ENCODE data around the gene ZNF839.
"Not testable (repeated sequence)": the region's sequence is repeated elsewhere in the genome, so short reads cannot be mapped to it uniquely, and the experiment has no call there.

Gene ZNF839

GRCh38 chr14:102342238-102342637 is 22.7 kb downstream of the ZNF839 start:
- no peak for DNase-seq

- no peak for DNase-seq
Observed at GRCh38 chr14:102344084-102344483, 24.5 kb downstream of the ZNF839 start.

GRCh38 chr14:102344485-102344884 is 24.9 kb downstream of the ZNF839 start:
- no peak for DNase-seq

- no peak for DNase-seq
Observed at GRCh38 chr14:102345232-102345631, 25.7 kb downstream of the ZNF839 start.

- no peak for DNase-seq
Observed at GRCh38 chr14:102346645-102347044, 27.1 kb downstream of the ZNF839 start.

GRCh38 chr14:102348376-102348775 is 28.8 kb downstream of the ZNF839 start:
- DNase-seq: no peak

- no peak for DNase-seq
Observed at GRCh38 chr14:102351023-102351422, 31.5 kb downstream of the ZNF839 start.

GRCh38 chr14:102351593-102351992 is 32.0 kb downstream of the ZNF839 start:
- DNase-seq: not testable (repeated sequence)

- DNase-seq: no peak
Observed at GRCh38 chr14:102352213-102352612, 32.7 kb downstream of the ZNF839 start.

GRCh38 chr14:102353126-102353619 is 33.6 kb downstream of the ZNF839 start:
- DNase-seq: no peak

GRCh38 chr14:102356280-102356679 is 36.7 kb downstream of the ZNF839 start:
- DNase-seq: no peak

GRCh38 chr14:102359341-102359740 is 39.8 kb downstream of the ZNF839 start:
- no peak for DNase-seq

GRCh38 chr14:102360388-102360787 is 40.8 kb downstream of the ZNF839 start:
- DNase-seq: no peak

GRCh38 chr14:102362084-102362483 is 42.5 kb downstream of the ZNF839 start:
- DNase-seq: no peak

- peak; percentile 88 to 91 for DNase-seq
Observed at GRCh38 chr14:102362545-102363181, 43.1 kb downstream of the ZNF839 start, which contains the start of the genes CINP and TECPR2. Gene CINP, minus strand, starts transcription at chr14:102362890. Its CDS starts 39 bp downstream, at chr14:102362851. Gene TECPR2, plus strand, starts transcription at chr14:102362941. Its CDS starts 13,781 bp downstream, at chr14:102376722.

GRCh38 chr14:102363182-102363943 is 43.8 kb downstream of the ZNF839 start:
- DNase-seq: no peak

GRCh38 chr14:102370305-102370809 is 50.8 kb downstream of the ZNF839 start:
- DNase-seq: peak; percentile 88 to 91

GRCh38 chr14:102371361-102371760 is 51.8 kb downstream of the ZNF839 start:
- no peak for DNase-seq

- no peak for DNase-seq
Observed at GRCh38 chr14:102373110-102373509, 53.6 kb downstream of the ZNF839 start.

- no peak for DNase-seq
Observed at GRCh38 chr14:102374264-102374663, 54.7 kb downstream of the ZNF839 start.

GRCh38 chr14:102375119-102375518 is 55.6 kb downstream of the ZNF839 start:
- DNase-seq: no peak

- DNase-seq: no peak
Observed at GRCh38 chr14:102377696-102378095, 58.1 kb downstream of the ZNF839 start.

- no peak for DNase-seq
Observed at GRCh38 chr14:102378830-102379229, 59.3 kb downstream of the ZNF839 start.

GRCh38 chr14:102387086-102387485 is 67.5 kb downstream of the ZNF839 start:
- no peak for DNase-seq
